Measurements from ENCODE around the gene BRIX1.
"Not testable (repeated sequence)": the region's sequence is repeated elsewhere in the genome, so short reads cannot be mapped to it uniquely, and the experiment has no call there.

The BRIX1 gene

GRCh38 chr5:34903260-34903659 is 12.3 kb upstream of the BRIX1 start:
- no peak for TF ChIP-seq SPI1 (IDR thresholded peaks at IDR 0.05; ENCODE audit: low read depth, low read length)
- TF ChIP-seq POLR2A (IDR thresholded peaks at IDR 0.05; ENCODE audit: low read depth, low read length): no peak
- no peak for TF ChIP-seq POU2F2 (IDR thresholded peaks at IDR 0.05; ENCODE audit: low read depth, low read length)
- TF ChIP-seq TAF1 (IDR thresholded peaks at IDR 0.05; ENCODE audit: low read depth, low read length): no peak
- no peak for TF ChIP-seq PAX5 (IDR thresholded peaks at IDR 0.05; ENCODE audit: insufficient read depth, low read length, severe bottlenecking)
- TF ChIP-seq POLR2AphosphoS5 (IDR thresholded peaks at IDR 0.05; ENCODE audit: low read depth, low read length): no peak
- no peak for FAIRE-seq
- DNase-seq (ENCODE audit: insufficient read length, low spot score): no peak

GRCh38 chr5:34905564-34905963 is 9.9 kb upstream of the BRIX1 start:
- DNase-seq (ENCODE audit: insufficient read length, low spot score) (no peak), FAIRE-seq (no peak)
- no peak for TF ChIP-seq SPI1 (IDR thresholded peaks at IDR 0.05; ENCODE audit: low read depth, low read length)
- TF ChIP-seq POU2F2 (IDR thresholded peaks at IDR 0.05; ENCODE audit: low read depth, low read length): no peak
- no peak for TF ChIP-seq PAX5 (IDR thresholded peaks at IDR 0.05; ENCODE audit: insufficient read depth, low read length, severe bottlenecking)
- no peak for TF ChIP-seq TAF1 (IDR thresholded peaks at IDR 0.05; ENCODE audit: low read depth, low read length)
- no peak for TF ChIP-seq POLR2AphosphoS5 (IDR thresholded peaks at IDR 0.05; ENCODE audit: low read depth, low read length)
- no peak for TF ChIP-seq POLR2A (IDR thresholded peaks at IDR 0.05; ENCODE audit: low read depth, low read length)

- no peak for TF ChIP-seq POLR2AphosphoS5 (IDR thresholded peaks at IDR 0.05; ENCODE audit: low read depth, low read length)
- no peak for TF ChIP-seq PAX5 (IDR thresholded peaks at IDR 0.05; ENCODE audit: insufficient read depth, low read length, severe bottlenecking)
- no peak for TF ChIP-seq TAF1 (IDR thresholded peaks at IDR 0.05; ENCODE audit: low read depth, low read length)
- no peak for TF ChIP-seq SPI1 (IDR thresholded peaks at IDR 0.05; ENCODE audit: low read depth, low read length)
- no peak for TF ChIP-seq POU2F2 (IDR thresholded peaks at IDR 0.05; ENCODE audit: low read depth, low read length)
- no peak for TF ChIP-seq POLR2A (IDR thresholded peaks at IDR 0.05; ENCODE audit: low read depth, low read length)
- no peak for DNase-seq (ENCODE audit: insufficient read length, low spot score)
- no peak for FAIRE-seq
Observed at GRCh38 chr5:34913072-34913471, 2.4 kb upstream of the BRIX1 start.

- DNase-seq (ENCODE audit: insufficient read length, low spot score) (no peak), FAIRE-seq (no peak)
- no peak for TF ChIP-seq TAF1 (IDR thresholded peaks at IDR 0.05; ENCODE audit: low read depth, low read length)
- no peak for TF ChIP-seq POU2F2 (IDR thresholded peaks at IDR 0.05; ENCODE audit: low read depth, low read length)
- TF ChIP-seq POLR2AphosphoS5 (IDR thresholded peaks at IDR 0.05; ENCODE audit: low read depth, low read length): no peak
- TF ChIP-seq PAX5 (IDR thresholded peaks at IDR 0.05; ENCODE audit: insufficient read depth, low read length, severe bottlenecking): no peak
- no peak for TF ChIP-seq SPI1 (IDR thresholded peaks at IDR 0.05; ENCODE audit: low read depth, low read length)
- no peak for TF ChIP-seq POLR2A (IDR thresholded peaks at IDR 0.05; ENCODE audit: low read depth, low read length)
Observed at GRCh38 chr5:34914671-34915138, 806 bp upstream of the BRIX1 start.

- TF ChIP-seq POU2F2 (IDR thresholded peaks at IDR 0.05; ENCODE audit: low read depth, low read length): no peak
- no peak for TF ChIP-seq PAX5 (IDR thresholded peaks at IDR 0.05; ENCODE audit: insufficient read depth, low read length, severe bottlenecking)
- TF ChIP-seq POLR2AphosphoS5 (IDR thresholded peaks at IDR 0.05; ENCODE audit: low read depth, low read length): no peak
- TF ChIP-seq POLR2A (IDR thresholded peaks at IDR 0.05; ENCODE audit: low read depth, low read length): no peak
- TF ChIP-seq SPI1 (IDR thresholded peaks at IDR 0.05; ENCODE audit: low read depth, low read length): no peak
- TF ChIP-seq TAF1 (IDR thresholded peaks at IDR 0.05; ENCODE audit: low read depth, low read length): no peak
- FAIRE-seq (no peak), DNase-seq (ENCODE audit: insufficient read length, low spot score) (no peak)
Observed at GRCh38 chr5:34915856-34916192, 313 bp downstream of the BRIX1 start.

GRCh38 chr5:34916518-34916917 is 1.0 kb downstream of the BRIX1 start:
- no peak for DNase-seq (ENCODE audit: insufficient read length, low spot score)
- TF ChIP-seq TAF1 (IDR thresholded peaks at IDR 0.05; ENCODE audit: low read depth, low read length) (no peak), POU2F2 (IDR thresholded peaks at IDR 0.05; ENCODE audit: low read depth, low read length) (no peak)

GRCh38 chr5:34918025-34918424 is 2.5 kb downstream of the BRIX1 start:
- no peak for FAIRE-seq
- TF ChIP-seq POLR2AphosphoS5 (IDR thresholded peaks at IDR 0.05; ENCODE audit: low read depth, low read length) (no peak), SPI1 (IDR thresholded peaks at IDR 0.05; ENCODE audit: low read depth, low read length) (no peak), POLR2A (IDR thresholded peaks at IDR 0.05; ENCODE audit: low read depth, low read length) (no peak), POU2F2 (IDR thresholded peaks at IDR 0.05; ENCODE audit: low read depth, low read length) (no peak), PAX5 (IDR thresholded peaks at IDR 0.05; ENCODE audit: insufficient read depth, low read length, severe bottlenecking) (no peak), TAF1 (IDR thresholded peaks at IDR 0.05; ENCODE audit: low read depth, low read length) (no peak)
- DNase-seq (ENCODE audit: insufficient read length, low spot score): no peak

More at GRCh38 chr5:34916518-34916917, 1.0 kb downstream of the BRIX1 start:
- peak; percentile 31 for FAIRE-seq

- no peak for FAIRE-seq
- TF ChIP-seq POU2F2 (IDR thresholded peaks at IDR 0.05; ENCODE audit: low read depth, low read length) (no peak), POLR2A (IDR thresholded peaks at IDR 0.05; ENCODE audit: low read depth, low read length) (no peak), TAF1 (IDR thresholded peaks at IDR 0.05; ENCODE audit: low read depth, low read length) (no peak), PAX5 (IDR thresholded peaks at IDR 0.05; ENCODE audit: insufficient read depth, low read length, severe bottlenecking) (no peak), POLR2AphosphoS5 (IDR thresholded peaks at IDR 0.05; ENCODE audit: low read depth, low read length) (no peak), SPI1 (IDR thresholded peaks at IDR 0.05; ENCODE audit: low read depth, low read length) (no peak)
- DNase-seq (ENCODE audit: insufficient read length, low spot score): no peak
Observed at GRCh38 chr5:34919077-34919476, 3.6 kb downstream of the BRIX1 start.

- DNase-seq (ENCODE audit: insufficient read length, low spot score); FAIRE-seq: not testable (repeated sequence)
Observed at GRCh38 chr5:34923256-34923655, 7.7 kb downstream of the BRIX1 start.

GRCh38 chr5:34923694-34924461 is 8.4 kb downstream of the BRIX1 start:
- FAIRE-seq (no peak), DNase-seq (ENCODE audit: insufficient read length, low spot score) (no peak)
- TF ChIP-seq SPI1 (IDR thresholded peaks at IDR 0.05; ENCODE audit: low read depth, low read length) (no peak), TAF1 (IDR thresholded peaks at IDR 0.05; ENCODE audit: low read depth, low read length) (no peak), POLR2A (IDR thresholded peaks at IDR 0.05; ENCODE audit: low read depth, low read length) (no peak), PAX5 (IDR thresholded peaks at IDR 0.05; ENCODE audit: insufficient read depth, low read length, severe bottlenecking) (no peak), POLR2AphosphoS5 (IDR thresholded peaks at IDR 0.05; ENCODE audit: low read depth, low read length) (no peak), POU2F2 (IDR thresholded peaks at IDR 0.05; ENCODE audit: low read depth, low read length) (no peak)
